GM13976 (cell line): Measurements from ENCODE around the gene TEKT2.

Experiments
- DNase-seq: peaks from one replicate; pipeline ENCODE4 v3.0.0; 2012; ENCODE audit warnings: low spot score
- CTCF ChIP-seq: IDR thresholded peaks from 2 replicates; pipeline ENCODE4 v1.5.1; 2012; ENCODE audit warnings: borderline replicate concordance, mild to moderate bottlenecking; ENCODE audit not compliant: insufficient read depth; ENCODE audit errors: extremely low read depth, missing control alignments, control extremely low read depth
- in situ Hi-C: fragments of 300-500 bp; cut with MboI; formaldehyde crosslinking; loops from one replicate; pipeline ENCODE4 v1.12.0; 2022; ENCODE audit warnings: low sequenced_read_pairs, mixed read lengths, inconsistent platforms; ENCODE audit not compliant: unreplicated experiment

The TEKT2 gene

GRCh38 chr1:36094621-36095061, 10.7 kb downstream of the TEKT2 start:
- in situ Hi-C loops = no loop called here
- no peak for DNase-seq
- no peak for TF ChIP-seq CTCF

DNA sequence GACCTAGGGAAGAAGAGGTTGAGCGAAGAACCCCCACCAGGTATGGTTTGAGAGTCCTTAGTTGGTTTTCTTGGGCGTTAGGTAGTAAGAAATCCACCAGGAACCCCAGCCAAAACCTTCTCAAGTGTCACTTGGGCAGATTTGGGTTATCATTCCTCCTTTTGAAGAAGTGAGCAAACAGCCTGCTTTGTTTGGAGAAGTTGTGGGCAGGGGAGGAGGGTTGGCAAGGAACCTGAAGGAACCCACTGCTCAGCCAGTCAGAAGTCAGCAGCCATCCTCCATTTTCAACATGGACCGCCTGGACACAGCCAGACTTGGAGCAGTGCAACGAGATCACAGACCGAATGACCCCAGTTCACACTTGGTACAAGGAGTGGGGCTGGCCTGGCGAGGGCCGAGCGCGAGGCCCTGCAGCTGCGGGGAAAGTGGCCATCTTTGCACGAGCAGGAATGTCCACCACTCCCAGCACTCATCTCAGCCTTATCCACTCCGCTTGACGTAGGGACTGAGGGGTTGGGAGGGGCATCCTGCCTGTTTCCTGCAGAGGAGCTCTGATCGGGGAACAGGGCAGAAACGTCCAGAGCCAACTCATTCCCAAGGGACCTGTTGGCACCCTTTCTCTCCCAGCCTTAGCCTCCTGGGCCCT, 12.0 kb downstream of the TEKT2 start:
- no peak for TF ChIP-seq CTCF
- in situ Hi-C loops = no loop called here

DNA sequence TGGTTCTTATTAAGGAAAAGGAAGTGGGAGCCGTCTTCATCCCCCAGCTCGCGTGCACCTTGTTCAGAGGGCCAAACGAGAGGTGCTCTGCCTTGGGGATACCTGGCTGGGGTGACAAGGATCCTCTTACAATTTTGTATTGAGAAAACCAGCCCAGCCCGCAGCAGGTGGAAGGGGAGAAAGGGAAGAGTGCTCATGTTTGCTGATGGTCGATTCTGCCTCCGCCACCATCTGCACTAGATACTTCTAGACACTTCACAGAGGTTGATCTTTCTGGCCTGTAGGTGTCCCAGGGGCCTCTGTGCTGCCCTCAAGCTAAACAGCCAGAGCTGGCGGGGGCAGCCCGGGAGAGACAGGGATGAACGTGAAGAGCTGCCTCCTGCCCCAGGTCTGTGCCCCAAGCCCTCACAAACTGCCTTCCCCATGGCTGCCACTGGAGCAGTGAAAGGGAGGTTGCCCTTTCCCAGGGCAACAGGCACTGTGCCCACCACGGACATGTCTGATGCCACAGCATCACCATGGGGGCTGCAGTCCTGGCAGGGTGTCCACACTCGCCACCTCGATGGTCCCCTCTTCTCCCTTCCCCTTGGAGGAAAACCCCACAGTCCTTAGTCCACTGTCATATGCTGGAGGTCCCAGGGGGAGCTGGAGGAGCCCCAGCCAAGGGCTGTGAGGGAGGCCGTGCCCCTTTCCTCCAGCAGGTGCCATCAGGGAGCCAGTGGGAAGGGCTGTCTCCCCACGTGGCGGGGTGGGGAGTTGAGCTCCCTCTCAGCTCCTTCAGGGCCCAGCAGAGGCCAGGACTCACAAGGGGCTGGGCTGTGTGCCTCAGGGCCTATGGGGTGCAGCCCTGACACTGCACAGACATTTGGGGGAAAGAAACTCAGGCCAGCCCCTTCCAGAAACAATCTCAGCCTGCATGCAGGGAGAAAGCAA, 12.9 kb downstream of the TEKT2 start:
- in situ Hi-C loops = no loop called here
- peak; percentile 37 for DNase-seq
- no peak for TF ChIP-seq CTCF

More for the DNA sequence above, 12.0 kb downstream of the TEKT2 start:
- DNase-seq = no peak

GRCh38 chr1:36097693-36098585, 14.0 kb downstream of the TEKT2 start:
- DNase-seq = no peak
- in situ Hi-C loops = no loop called here
- TF ChIP-seq CTCF = no peak

DNA sequence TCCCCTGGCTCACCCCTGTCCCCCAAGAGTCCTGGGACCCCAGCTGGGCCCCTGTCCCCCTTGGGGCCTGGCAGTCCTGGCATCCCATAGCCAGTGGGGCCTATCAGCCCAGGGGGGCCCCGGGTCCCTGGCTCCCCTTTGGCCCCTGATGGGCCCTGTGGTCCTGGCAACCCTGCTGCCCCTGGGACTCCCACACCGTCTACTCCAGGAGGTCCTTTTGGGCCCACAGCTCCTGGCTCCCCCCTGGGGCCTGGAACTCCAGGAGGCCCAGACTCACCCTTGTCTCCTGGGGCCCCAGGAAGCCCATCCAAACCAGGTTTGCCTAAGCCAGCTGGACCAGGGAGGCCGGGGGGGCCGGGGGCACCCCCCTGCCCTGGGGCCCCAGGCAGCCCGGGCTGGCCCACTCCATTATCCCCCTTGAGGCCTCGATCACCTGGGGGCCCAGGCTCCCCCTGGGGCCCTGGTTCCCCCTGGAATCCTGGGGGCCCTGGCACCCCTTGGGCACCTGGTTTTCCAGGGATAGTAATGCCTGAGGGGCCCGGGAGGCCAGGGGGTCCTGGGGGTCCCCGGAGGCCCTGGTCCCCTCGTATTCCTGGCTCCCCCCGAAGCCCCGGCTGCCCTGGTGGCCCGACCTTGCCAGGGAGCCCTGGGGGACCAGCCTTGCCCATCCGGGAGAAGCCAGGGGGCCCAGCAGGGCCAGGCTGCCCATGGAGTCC, 14.9 kb downstream of the TEKT2 start:
- DNase-seq = peak; percentile 32
- TF ChIP-seq CTCF = no peak
- in situ Hi-C loops = no loop called here
